ENCODE results near the gene BGN. TPM values are rescaled to one million over a fixed set of nuclear protein-coding genes. Genes with fewer than 3 reads are reported as not detected.

BGN gene
- total RNA-seq, 1 experiment from 2014 or later: 2.9 TPM

DNA sequence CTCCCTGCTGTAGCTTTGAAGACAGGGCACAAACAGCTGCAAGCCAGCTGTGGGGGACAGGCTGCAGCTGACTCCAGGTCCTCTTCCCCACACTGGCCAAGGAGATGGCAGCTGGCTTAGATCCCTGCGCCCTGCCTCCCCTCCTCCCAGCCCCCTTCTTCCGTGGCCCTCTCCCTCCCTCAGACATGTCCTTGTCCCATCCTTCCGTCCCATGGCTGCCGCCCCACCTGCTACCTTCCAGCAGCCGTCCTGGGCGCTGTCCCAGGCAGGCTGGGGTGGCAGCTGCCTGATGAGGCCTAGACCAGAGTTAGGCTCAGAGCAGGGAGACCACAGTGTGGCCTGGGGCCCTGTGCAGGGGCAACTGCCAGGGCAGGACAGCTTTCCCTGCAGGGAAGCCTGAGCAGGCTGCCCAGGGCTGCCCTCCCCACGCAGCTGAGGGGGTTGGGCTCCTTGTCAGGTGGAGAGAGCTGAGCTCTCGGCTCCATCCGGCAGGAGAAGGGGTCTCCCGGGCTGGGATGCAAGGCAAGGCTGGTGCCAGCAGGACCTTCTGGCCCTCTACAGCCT is 3.3 kb upstream of the BGN start:
- POLR2A ChIA-PET: no interaction called here
- Histone ChIP-seq H3K4me3 (ENCODE audit: low read depth in 2 of 2, low read length in 2 of 2) (no peak overlapping the region), H3K4me1 (ENCODE audit: control insufficient read depth, insufficient read depth, low read length) (peaks cover 39% of the 10 kb centered on the region), H3K27ac (ENCODE audit: low read length) (no peak overlapping the region), H3K9me3 (ENCODE audit: control insufficient read depth, insufficient read depth, low read depth, low read length) (no peaks in the 10 kb centered on the region), H3K27me3 (ENCODE audit: control insufficient read depth, insufficient read depth, low read length) (no peaks in the 10 kb centered on the region), H3K36me3 (ENCODE audit: control insufficient read depth, insufficient read depth, low read length) (no peaks in the 10 kb centered on the region)
- DNase-seq (ENCODE audit: low read depth, low spot score) (no peak), ATAC-seq (peak; percentile 11; the same call in 1 of the 2 replicates)
- TF ChIP-seq, protein P1, sequence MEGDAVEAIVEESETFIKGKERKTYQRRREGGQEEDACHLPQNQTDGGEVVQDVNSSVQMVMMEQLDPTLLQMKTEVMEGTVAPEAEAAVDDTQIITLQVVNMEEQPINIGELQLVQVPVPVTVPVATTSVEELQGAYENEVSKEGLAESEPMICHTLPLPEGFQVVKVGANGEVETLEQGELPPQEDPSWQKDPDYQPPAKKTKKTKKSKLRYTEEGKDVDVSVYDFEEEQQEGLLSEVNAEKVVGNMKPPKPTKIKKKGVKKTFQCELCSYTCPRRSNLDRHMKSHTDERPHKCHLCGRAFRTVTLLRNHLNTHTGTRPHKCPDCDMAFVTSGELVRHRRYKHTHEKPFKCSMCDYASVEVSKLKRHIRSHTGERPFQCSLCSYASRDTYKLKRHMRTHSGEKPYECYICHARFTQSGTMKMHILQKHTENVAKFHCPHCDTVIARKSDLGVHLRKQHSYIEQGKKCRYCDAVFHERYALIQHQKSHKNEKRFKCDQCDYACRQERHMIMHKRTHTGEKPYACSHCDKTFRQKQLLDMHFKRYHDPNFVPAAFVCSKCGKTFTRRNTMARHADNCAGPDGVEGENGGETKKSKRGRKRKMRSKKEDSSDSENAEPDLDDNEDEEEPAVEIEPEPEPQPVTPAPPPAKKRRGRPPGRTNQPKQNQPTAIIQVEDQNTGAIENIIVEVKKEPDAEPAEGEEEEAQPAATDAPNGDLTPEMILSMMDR (IDR thresholded peaks at IDR 0.05): no peak
- no peak for TF ChIP-seq POLR2AphosphoS5 (IDR thresholded peaks at IDR 0.05; ENCODE audit: low read depth, low read length)
- TF ChIP-seq, protein P2, sequence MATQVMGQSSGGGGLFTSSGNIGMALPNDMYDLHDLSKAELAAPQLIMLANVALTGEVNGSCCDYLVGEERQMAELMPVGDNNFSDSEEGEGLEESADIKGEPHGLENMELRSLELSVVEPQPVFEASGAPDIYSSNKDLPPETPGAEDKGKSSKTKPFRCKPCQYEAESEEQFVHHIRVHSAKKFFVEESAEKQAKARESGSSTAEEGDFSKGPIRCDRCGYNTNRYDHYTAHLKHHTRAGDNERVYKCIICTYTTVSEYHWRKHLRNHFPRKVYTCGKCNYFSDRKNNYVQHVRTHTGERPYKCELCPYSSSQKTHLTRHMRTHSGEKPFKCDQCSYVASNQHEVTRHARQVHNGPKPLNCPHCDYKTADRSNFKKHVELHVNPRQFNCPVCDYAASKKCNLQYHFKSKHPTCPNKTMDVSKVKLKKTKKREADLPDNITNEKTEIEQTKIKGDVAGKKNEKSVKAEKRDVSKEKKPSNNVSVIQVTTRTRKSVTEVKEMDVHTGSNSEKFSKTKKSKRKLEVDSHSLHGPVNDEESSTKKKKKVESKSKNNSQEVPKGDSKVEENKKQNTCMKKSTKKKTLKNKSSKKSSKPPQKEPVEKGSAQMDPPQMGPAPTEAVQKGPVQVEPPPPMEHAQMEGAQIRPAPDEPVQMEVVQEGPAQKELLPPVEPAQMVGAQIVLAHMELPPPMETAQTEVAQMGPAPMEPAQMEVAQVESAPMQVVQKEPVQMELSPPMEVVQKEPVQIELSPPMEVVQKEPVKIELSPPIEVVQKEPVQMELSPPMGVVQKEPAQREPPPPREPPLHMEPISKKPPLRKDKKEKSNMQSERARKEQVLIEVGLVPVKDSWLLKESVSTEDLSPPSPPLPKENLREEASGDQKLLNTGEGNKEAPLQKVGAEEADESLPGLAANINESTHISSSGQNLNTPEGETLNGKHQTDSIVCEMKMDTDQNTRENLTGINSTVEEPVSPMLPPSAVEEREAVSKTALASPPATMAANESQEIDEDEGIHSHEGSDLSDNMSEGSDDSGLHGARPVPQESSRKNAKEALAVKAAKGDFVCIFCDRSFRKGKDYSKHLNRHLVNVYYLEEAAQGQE (IDR thresholded peaks at IDR 0.05; ENCODE audit: insufficient read depth in 1 of 2, low read depth in 2 of 2, low read length in 1 of 2): no peak
- no peak for TF ChIP-seq TCF7L2 (IDR thresholded peaks at IDR 0.05; ENCODE audit: low read depth, low read length)
- TF ChIP-seq SIN3A (IDR thresholded peaks at IDR 0.05; ENCODE audit: borderline replicate concordance, insufficient read depth, low read depth, low read length): no peak
- in situ Hi-C loops (cut with HindIII; ENCODE audit: low pct_unique_long_range_greater_than_20kb, low sequenced_read_pairs): no loop called here
- intact Hi-C loops (cut with micrococcal nuclease; ENCODE audit: unreplicated experiment): no loop called here
- CTCF ChIA-PET: interaction anchor here (0.8 kb wide), 1 partner anchor 30 kb away, joined by 3 read pairs; no protein-coding TSS in a partner anchor
- no TSS peak for BruUV-seq (replicated peaks)

DNA sequence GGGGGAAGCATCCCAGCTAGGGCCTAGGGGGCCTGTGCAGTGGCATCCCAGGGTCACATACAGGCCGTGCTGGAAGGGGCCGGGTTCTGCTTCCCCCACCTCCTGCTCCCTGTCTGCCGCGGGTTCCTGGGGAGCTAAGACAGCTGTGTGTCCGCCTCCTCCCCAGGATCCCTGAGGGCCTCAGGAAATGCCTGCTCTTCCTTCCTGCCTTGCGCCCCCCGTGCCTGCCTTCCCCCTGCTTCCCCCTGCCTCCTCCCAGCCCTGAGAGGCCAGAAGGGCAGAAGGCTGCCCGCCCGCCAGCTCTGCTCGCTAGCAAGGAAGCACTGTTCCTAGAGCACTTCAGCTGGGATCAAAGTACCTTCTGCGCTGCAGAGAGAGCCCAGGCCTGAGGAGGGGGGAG is 2.9 kb upstream of the BGN start:
- H3K9me3 ChIP-seq (ENCODE audit: control insufficient read depth, insufficient read depth, low read depth, low read length): no peaks in the 10 kb centered on the region
- intact Hi-C loops (cut with micrococcal nuclease; ENCODE audit: unreplicated experiment): no loop called here
- in situ Hi-C loops (cut with HindIII; ENCODE audit: low pct_unique_long_range_greater_than_20kb, low sequenced_read_pairs): no loop called here
- DNase-seq (ENCODE audit: low read depth, low spot score): no peak
- no TSS peak for BruUV-seq (replicated peaks)
- no peak overlapping the region for H3K4me3 ChIP-seq (ENCODE audit: low read depth in 2 of 2, low read length in 2 of 2)
- H3K4me1 ChIP-seq (ENCODE audit: control insufficient read depth, insufficient read depth, low read length): peaks cover 37% of the 10 kb centered on the region
- H3K36me3 ChIP-seq (ENCODE audit: control insufficient read depth, insufficient read depth, low read length): no peaks in the 10 kb centered on the region
- POLR2A ChIA-PET: interaction anchor here (0.5 kb wide), 1 partner anchor 21 kb away, joined by 12 read pairs; no protein-coding TSS in a partner anchor
- H3K27me3 ChIP-seq (ENCODE audit: control insufficient read depth, insufficient read depth, low read length): no peaks in the 10 kb centered on the region
- TF ChIP-seq, protein P2 (IDR thresholded peaks at IDR 0.05; ENCODE audit: insufficient read depth in 1 of 2, low read depth in 2 of 2, low read length in 1 of 2): no peak
- TF ChIP-seq, protein P1 (IDR thresholded peaks at IDR 0.05): no peak
- TF ChIP-seq POLR2AphosphoS5 (IDR thresholded peaks at IDR 0.05; ENCODE audit: low read depth, low read length) (no peak), TCF7L2 (IDR thresholded peaks at IDR 0.05; ENCODE audit: low read depth, low read length) (no peak), SIN3A (IDR thresholded peaks at IDR 0.05; ENCODE audit: borderline replicate concordance, insufficient read depth, low read depth, low read length) (no peak)
- no peak for ATAC-seq
- CTCF ChIA-PET: interaction anchor here (0.8 kb wide), 1 partner anchor 31 kb away, joined by 3 read pairs; no protein-coding TSS in a partner anchor
- H3K27ac ChIP-seq (ENCODE audit: low read length): no peak overlapping the region

Measured in Panc1 (cell line).